Testis (tissue), 2 donors: ENCODE measurements around the gene CPT1B.

Source experiments
- CTCF ChIP-seq, 3 experiments: fragments of 450-650 bp in 2 of 3; fragments of 200-600 bp in 1 of 3; sonication (generic) in 1 of 3; IDR thresholded peaks; one replicate each; pipeline ENCODE4 v1.5.1; 2016 to 2019; ENCODE audit warnings: antibody characterized with exemption in 3 of 3, mild to moderate bottlenecking in 2 of 3, moderate library complexity in 1 of 3
- POLR2A ChIP-seq: fragments of 450-650 bp; IDR thresholded peaks from one replicate; pipeline ENCODE4 v1.6.1; 2017; ENCODE audit warnings: antibody characterized with exemption, mild to moderate bottlenecking, moderate library complexity

GRCh38 chr22:50522806-50523438, 55.3 kb downstream of the CPT1B start:
- TF ChIP-seq CTCF (IDR thresholded peaks at IDR 0.05), result no peak
- no peak for TF ChIP-seq POLR2A
